ENCODE data around the gene NCOA7. TPM values are rescaled to one million over a fixed set of nuclear protein-coding genes. Genes with fewer than 3 reads are reported as not detected.

NCOA7 gene
- total RNA-seq, 1 experiment from 2014 or later = 9.4 TPM

- Histone ChIP-seq H4K20me1 (ENCODE audit: control insufficient read depth, insufficient read depth, insufficient read length) (no peaks in the 10 kb centered on the region), H2BK15ac (ENCODE audit: low read depth, low read length) (no peak overlapping the region), H2AK5ac (ENCODE audit: insufficient read length, low read length) (no peak overlapping the region), H3K79me1 (ENCODE audit: insufficient read depth, low read depth, low read length, poor library complexity, severe bottlenecking) (no peaks in the 10 kb centered on the region), H3K9ac (ENCODE audit: extremely low read depth, insufficient read length, low read length) (no peak overlapping the region), H3T11ph (ENCODE audit: low read length) (no peak overlapping the region), H3K27me3 (ENCODE audit: insufficient read depth, low read length) (no peaks in the 10 kb centered on the region), H3K56ac (ENCODE audit: insufficient read length, low read depth, low read length) (no peak overlapping the region), H2BK5ac (ENCODE audit: insufficient read length, low read length) (no peak overlapping the region), H4K8ac (replicated peaks; ENCODE audit: insufficient read length, low read depth, low read length) (no peak overlapping the region), H3K23ac (ENCODE audit: insufficient read length, low read depth, low read length) (no peak overlapping the region), H3K18ac (ENCODE audit: insufficient read length, low read depth, low read length) (no peak overlapping the region), H2BK120ac (ENCODE audit: low read depth, low read length, poor library complexity, severe bottlenecking) (no peak overlapping the region), H3K4me1 (ENCODE audit: insufficient read depth, low read length) (no peaks in the 10 kb centered on the region), H2BK12ac (ENCODE audit: insufficient read length, low read depth, low read length) (no peak overlapping the region), H3K14ac (ENCODE audit: insufficient read depth, low read length) (no peak overlapping the region), H2AFZ (ENCODE audit: low read length) (no peak overlapping the region), H3K23me2 (ENCODE audit: insufficient read length, low read depth, low read length, poor library complexity, severe bottlenecking) (no peaks in the 10 kb centered on the region), H3K27ac (ENCODE audit: insufficient read length, low read depth, low read length) (no peak overlapping the region), H3K4ac (ENCODE audit: low read depth, low read length) (no peak overlapping the region), H3K4me2 (ENCODE audit: insufficient read depth, insufficient read length, low read length) (no peak overlapping the region), H3K79me2 (ENCODE audit: insufficient read depth, low read length) (no peaks in the 10 kb centered on the region), H2BK20ac (ENCODE audit: low read depth, low read length, poor library complexity, severe bottlenecking) (no peak overlapping the region), H3K9me3 (ENCODE audit: control insufficient read depth, low read depth, low read length) (no peaks in the 10 kb centered on the region), H4K91ac (ENCODE audit: insufficient read length, low read depth, low read length) (no peak overlapping the region), H4K5ac (ENCODE audit: insufficient read length, low read depth, low read length) (no peak overlapping the region)
- DNase-seq = no peak
- H3K27me3 Mint-ChIP-seq (ENCODE audit: low read depth) = no peaks in the 10 kb centered on the region
- H3K4me3 Mint-ChIP-seq = no peak overlapping the region
- H3K4me1 Mint-ChIP-seq = peaks cover 3 to 4% of the 10 kb centered on the region in 2 experiments; a peak in 3 of 4 replicates
- no peaks in the 10 kb centered on the region for H3K36me3 Mint-ChIP-seq (ENCODE audit: insufficient read depth in 1 of 3, low read depth in 3 of 3)
- H3K27ac Mint-ChIP-seq = no peak overlapping the region
- H3K9me3 Mint-ChIP-seq = no peaks in the 10 kb centered on the region
- WGBS (ENCODE audit: extremely low coverage, insufficient read length, low lambda C conversion rate) = no CpG with 5 or more reads among the region's 5 CpGs
- no peak for TF ChIP-seq CTCF (conservative IDR thresholded peaks at IDR 0.05)
These were observed 50.8 kb downstream of the NCOA7 start for GRCh38 chr6:125841356-125842090.
